T follicular helper cell (primary cell): ENCODE results near the gene GABBR1.
A peak's percentile ranks its signal among the peaks of the same experiment; 100 is the strongest.

ENCODE experiments used
- DNase-seq: peaks from one replicate; pipeline ENCODE4 v3.0.0-alpha.2; 2020; ENCODE audit warnings: low read depth

GABBR1 gene

DNA sequence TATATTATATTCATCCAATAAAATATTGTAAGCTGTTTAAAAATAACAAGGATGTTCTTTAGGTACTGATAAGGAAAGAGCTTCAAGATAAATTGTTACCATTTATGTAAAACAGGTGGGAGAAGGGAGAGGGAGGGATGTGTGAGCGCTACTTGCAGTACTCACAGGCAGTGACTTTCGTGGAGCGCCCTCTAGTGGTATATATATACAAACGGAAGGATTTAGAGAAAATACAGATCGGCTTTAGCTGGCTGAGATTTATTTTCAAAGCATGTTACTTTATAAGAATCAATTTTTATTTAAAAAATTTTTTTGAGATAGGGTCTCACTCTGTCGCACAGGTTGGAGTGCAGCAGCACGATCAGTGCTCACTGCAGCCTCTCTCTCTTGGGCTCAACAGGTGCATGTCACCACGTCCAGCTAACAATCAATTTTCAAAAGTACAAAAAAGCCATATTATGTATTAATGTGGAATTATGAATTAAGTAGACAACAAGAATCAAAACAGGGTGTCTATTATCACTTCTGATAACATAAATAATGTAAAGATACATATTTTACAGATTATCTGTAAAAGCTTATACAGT, 20.6 kb upstream of the GABBR1 start:
- peak; percentile 25 for DNase-seq

DNA sequence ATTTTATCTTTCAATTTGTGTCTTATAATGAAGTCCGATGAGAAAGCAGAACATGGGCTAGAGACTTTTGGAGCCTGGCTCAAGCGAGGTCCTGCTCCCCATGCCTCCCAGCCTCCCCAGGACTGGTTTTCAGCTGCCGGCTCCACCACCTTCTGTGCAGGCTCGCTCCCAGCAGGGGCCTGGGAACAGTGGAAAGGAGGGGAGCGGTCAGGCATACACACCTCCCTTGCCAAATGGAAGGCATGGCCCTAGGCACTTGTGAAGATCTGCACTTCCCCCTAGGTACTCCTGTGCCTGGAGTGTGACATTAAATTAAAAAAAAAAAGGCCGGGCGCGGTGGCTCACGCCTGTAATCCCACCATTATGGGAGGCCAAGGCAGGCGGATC, 19.2 kb upstream of the GABBR1 start:
- no peak for DNase-seq

DNA sequence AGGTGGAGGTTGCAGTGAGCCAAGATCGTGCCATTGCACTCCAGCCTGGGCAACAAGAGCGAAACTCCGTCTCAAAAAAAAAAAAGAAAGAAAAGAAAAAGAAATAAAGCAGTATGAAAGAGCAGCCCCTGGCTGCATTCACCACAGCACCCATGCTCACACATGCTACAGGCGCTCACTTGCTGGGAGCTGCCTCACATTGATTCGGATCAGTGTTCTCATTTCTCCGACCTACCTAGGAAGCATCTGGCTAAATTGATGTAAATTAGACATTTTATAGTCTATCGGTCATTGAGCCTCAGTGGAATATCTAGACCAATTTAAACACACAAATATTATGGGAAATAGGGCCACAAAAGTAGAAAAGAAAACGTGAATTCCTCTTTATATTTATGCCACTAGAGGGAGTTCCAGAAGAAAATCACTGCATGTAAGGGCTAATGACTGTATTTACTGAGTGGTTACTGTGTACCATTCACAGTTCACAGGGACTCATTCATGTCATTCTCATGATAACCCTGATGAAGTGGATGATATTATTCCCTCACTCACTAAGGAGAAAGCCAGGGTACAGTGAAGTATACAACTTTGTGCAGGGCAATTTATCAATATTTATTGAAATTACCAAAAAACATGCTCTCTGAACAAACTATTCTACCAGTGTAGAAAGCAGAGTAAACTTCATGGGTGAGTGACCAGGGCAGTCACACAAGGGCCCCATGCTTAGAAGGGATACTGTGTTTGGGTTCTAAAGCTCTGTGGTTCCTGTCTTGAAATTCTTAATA, 18.6 kb upstream of the GABBR1 start:
- no peak for DNase-seq

DNA sequence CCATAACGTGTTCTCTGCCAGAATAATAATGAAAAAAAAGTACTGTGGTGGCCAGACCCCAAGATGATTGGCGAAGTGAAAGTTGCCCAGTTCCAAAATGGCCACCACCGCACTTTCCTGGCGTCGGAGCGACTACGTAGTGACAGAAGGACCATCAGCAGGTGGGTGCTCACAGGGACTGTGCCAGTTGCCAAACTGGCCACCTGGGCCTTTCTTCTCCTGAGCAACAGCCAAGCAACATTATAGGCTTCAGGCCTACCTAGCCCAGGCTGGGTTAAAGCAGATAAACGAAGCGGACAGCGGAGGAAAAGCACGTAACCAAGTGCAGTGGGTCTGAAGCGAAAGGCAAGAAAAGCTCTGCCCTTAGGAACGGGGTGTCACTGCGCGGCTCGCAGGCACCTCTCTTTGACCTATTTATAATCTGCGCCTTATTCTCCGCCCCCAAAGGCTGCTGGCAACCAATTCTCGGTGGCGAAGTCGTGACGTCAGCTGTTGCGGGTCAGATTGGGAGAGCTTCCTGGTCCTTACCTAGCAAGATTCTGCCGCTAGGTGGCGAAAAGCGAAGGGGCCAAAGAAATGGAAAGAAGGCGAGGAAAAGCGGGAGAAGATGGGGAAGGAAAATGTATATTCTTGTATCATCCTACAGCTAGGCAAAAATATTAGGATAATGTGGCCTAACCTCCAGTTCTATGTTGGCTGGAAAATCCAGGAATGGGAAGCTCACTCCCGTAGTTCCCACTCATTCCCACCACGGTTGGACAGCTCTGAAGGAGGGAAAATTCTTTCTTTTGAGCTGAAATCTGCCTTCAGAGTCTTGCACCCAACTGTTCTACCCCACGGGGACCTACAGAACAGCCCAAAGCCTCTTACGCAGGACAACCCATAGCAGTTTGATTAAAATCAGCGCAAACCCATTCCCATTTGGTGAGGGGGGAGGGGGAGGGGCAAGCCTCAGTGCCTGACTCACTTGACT, 17.0 kb upstream of the GABBR1 start:
- peak; percentile 99 for DNase-seq

DNA sequence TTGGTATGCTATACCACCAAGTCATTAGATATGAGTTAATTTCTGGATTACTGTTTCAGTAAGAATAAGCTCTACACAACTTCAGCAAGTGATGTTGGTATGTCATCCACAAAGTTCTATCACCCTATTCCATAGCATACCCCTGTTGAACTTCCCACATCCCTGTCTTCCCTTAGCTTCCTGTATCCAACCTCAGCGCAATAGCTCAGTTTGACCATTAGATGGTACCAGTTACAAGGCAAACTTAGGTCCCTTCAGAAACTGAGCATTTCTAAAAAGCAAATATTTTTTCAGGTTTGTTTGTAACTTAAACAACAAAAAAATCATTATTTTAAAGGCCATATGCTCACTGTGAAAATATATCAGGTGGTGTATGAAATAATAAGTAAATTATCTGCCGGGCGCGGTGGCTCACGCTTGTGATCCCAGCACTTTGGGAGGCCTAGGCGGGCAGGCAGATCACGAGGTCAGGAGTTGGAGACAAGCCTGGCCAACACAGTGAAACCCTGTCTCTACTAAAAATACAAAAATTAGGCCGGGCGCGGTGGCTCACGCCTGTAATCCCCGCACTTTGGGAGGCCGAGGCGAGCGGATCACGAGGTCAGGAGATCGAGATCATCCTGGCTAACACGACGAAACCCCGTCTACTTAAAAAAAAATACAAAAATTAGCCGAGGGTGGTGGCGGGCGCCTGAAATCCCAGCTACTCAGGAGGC, 15.1 kb upstream of the GABBR1 start:
- no peak for DNase-seq

DNA sequence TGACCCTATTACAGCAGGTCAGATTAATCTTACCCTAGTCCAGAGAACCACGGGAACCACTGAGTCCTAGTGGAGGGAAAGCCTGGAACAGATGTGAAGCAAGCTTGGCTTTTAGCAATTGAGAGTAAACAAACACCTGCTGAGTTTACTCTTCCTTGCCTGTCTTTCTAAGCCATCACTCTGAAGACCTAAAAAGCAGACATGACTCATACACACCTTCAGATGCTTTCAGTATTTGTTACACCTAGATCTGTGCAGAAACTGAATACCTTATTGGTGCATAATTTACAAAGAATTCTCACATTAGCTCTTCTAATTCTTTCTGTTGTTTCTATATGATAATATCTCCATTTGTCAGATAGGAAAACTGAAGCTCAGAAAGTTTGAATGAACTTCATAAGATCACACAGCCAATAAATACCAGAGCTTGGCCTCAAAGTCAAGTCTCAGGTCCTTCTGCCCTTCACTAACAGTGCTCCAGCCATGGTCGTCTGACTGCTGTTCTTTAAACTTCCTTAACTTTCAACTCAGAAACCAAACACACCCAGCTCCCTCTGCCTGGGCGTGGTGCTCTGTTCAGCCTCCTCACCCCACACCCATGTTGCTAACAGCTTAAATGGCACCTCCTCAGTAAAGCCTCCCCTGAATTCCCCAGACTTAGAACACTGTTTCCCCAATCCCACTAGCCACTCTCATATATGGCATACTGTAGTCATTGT, 8.6 kb upstream of the GABBR1 start:
- no peak for DNase-seq

DNA sequence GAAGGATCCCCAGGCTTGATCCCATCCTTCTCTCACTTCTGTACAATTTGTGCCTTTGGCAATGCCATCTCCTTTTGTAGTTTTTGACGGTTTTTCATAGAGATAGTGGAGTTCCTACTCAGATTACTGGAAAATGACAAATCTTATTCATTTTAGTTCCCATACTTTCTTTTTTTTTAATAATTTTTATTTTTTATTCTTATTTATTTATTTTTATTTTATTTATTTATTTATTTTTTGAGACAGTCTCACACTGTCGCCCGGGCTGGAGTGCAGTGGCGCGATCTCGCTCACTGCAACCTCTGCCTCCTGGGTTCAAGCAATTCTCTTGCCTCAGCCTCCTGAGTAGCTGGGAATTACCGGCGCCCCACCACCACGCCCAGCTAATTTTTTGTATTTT, 4.3 kb upstream of the GABBR1 start:
- no peak for DNase-seq

DNA sequence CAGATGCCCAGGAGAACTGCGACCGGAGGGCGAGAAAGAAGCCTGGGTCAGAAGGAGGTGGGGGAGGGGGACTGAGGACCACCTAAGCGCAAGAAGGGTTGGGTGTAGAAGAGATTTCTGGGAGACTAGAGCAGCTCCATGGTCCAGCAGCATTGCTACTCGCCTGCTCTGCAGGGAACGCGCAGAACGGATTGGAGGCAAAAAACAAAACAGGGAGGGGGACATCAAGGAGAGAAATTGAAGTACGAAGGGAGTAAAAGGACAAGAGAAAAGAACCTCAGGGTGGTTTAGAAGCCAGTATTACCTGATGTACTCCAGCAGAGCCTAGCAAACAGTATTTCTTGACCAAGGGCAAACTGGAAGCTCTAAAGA, 537 bp upstream of the GABBR1 start:
- no peak for DNase-seq

DNA sequence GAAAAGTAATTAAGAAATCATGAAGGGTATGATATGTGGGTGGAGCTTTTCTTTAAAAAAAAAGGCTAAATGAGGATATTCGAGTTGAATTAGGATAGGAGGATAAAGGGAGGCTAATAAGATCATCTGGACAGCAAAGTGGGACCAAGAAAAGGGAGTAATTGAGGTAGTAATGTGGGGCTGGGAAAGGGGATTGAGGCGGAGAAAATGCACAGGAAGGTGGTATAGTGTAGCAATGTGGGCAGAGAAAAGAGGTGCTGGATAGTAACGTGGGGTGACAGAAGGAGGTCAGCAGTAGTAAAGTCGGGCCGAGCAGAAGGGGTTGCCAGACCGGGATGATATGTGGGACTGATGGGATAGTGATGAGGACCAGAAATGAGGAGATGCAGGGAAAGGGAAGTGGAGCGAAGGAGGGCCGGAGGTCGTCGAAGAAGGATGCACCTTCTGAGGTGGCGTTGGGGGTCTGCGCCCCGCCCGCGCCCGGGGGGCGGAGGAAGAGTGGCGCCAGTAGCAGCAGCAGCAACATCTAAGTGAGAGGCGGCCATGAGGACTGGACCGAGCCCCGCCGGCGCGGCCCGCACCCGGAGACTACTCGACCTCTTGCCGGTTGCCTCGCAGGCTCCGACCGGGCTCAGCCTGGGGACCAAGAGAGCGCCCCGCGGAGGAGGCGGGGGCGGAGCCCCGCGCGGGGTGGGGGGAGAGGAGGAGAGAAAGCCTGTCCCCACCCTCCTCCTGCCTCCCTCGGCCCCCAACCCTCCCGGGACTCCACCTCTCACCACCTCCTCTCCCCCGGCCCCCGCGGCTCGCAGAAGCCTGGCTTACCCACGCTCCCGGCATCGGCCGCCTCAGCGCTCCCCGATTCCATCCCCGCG, 887 bp downstream of the GABBR1 start:
- DNase-seq: peak; percentile 56

DNA sequence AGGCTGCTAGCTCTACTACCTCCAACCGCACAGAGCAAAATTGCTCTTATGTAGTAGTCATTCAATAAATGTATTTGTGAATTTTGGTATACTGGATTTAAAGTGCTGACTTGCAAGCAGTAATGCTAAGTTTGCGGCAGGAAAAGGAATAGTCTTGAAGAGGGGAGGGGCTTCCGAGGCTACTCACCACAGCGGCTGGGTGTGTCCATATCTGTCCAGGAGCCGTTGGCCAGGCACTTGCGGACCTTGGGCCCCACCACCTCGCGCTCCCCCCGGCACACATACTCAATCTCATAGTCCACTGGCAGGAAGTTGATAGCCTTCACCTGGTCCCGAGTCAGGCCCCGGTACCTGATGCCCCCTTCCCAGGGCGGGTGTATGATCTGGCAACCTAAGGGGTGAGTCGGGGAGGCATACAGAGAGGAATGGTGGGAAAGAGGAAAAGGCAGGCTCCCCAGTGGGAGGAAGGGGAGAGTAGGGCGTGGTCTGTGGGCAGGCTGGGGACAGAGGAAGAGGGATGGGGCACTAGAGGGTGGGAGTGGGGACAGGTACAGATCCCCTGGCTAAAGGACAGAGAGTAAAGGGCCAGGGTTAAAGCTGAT, 1.7 kb downstream of the GABBR1 start:
- DNase-seq: no peak

DNA sequence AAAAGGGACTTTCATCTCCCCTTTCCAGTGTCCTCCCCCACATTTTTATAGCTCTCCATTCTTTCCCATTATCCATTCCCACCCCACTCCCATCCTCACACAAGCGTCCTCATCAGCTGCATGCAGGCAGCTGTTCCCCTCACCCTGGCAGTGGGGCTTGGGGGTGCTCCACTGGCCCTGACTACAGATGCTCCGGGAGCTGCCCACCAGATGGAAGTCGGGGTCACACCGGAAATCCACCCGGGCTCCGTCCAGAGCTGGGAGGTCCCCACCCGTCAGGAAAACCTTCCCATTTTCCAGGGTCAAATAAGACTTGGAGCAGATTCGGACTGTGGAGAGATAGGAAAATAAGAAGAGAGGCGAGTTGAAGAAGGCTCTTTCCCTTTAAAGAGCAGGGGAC, 2.7 kb downstream of the GABBR1 start:
- DNase-seq: no peak

DNA sequence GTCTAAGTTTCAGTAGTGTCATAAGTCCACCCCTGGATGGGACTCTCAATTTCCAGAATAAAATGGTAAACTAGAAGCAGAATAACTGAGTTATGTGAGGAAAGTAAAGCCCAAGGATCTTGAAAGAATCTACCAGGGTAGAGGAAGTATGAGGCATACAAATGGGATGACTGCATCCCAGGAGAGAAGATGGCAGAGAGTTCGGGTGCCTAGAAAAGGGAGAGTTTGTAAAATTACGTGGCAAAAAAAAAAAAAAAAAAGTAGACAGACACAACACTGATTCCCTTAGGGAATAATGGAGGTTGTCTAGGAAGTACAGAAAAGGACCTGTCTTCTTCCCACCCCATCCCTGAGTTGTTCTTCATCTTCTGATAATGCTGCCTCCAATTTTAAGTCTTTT, 3.4 kb downstream of the GABBR1 start:
- no peak for DNase-seq

DNA sequence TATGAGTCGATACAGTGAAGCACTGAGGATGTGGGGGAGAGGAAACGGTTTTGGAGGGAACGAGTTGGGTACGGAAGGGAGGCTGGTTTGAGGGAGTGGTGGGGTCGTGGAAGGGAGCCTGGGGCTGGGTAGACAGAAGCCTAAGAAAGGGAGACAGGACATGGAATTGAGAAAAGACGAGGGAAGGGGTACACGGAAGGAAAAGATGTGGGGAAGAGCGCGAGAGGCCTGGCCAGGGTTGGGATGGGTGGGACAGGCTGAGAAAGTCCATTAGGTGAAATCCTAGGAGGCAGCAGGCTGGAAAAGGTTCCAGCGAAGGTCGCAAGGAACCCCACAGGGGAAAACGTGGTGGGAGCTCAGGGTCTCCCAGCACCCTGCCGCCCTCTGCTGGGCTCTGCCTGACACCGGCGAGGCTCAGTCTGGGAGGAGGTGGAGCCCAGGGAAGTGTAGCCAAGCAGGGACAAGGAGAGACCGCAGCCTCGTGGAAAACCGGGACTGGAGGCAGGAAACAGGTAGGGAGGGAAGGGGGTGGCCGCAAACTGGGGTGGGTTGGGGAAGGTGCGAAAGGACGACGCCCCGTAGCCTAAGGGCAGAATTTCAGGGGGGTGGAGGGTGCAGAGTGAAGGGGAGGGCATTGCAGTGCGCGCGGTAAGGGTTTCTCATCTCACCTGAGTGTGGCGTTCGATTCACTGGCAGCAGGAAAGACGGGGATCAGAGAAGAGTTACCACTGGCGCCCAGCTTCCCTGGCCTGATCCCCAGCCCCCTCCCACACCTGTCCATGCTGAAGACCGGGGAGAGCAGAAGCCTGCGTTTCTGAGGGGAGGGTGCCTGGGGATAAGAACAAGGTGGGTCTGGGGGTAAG, 4.3 kb downstream of the GABBR1 start:
- peak; percentile 43 for DNase-seq

DNA sequence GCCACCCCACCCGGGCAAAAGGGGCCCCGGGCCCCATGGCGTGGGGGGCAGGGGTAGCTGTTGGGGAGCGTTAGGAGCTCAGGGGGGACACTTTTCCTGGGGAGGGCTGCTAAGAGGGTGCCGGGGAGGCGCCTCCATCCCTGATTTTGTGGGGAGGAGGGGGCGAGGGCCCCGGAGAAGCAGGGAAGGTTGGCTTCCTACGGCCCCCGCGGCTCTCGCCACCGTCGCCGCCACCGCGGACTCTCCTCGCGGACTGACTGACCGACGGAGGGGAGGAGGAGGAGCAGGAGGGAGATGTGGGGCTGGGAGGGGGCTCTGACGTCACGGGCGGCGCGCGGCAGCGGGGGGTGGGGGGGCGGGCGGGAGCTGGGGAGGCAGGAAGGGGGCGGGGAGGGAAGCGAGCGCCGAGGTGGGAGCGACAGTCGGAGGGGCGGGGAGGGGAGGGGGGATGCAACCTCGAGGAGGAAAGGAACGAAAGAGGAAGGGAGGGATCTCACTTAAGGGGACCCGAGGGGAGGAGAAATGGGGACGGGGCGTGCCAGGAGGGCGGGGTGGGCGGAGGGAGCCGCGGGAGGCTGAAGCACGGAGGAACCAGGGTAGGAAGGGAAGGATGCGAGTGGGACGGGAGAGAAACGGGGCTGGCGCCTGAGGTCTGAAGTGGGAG, 5.1 kb downstream of the GABBR1 start:
- DNase-seq: peak; percentile 54

DNA sequence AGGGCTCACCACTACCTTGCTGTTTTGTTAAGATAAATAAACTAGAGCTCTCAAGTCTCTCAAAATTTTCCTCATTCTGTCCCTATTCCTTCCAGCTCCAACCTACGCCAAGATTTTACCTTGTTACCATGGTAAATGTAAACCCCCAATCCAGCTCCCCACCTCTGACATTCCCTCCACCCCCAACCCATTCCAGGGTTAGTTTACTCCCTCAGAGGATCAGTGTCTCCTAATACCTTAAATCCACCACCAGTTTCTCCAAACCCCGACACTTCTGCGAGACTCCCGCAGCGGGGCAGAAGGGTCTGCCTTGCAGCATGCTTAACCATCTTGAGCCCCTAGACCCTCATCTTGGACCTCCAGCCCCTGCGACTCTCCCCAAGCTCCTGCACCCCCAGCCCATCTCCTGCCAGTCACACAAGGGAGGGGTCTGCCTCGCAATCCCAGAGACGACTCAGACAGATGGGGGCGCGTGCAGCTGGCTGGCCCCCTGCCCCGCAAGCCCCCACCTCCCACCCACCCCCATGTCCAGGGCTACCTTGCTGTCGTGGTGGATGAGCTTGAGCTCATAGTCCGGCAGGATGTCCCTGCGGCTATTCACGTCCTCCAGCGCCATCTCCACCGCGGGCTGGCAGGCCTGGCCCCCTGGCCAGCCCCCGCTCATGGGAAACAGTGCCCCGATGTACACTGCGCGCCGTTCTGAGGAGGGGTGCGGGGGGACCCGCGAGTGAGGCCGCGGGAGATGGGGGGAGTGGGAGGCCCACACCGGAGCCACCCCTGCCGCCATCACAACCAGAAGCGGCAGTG, 5.8 kb downstream of the GABBR1 start:
- no peak for DNase-seq

DNA sequence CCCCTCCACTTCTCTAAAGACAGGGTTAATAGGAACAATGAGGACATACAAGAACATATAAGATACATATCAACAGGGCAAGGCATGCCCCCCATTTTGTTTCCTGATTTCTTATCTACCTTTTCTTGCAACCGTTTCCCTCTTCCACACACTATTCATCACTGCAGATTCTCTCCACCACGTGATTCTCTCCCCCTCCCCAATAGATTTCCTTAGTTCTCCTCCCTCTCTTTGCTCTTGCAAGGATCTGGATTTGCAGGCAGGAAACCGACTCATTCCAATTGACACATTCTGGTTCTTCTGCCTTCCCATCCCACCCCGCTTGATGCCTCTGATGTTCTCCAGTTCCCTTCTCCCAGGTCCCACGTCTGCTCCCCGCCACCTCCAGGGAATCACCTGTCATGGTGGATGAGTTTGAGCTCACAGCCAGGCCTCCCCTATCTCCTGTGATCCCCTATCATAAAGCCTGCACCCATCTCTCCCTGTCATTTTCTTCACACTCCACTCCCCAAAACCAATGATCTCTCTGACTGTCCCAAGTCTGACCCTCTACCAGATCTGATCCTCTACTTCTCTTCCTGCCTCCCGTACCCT, 7.5 kb downstream of the GABBR1 start:
- no peak for DNase-seq

DNA sequence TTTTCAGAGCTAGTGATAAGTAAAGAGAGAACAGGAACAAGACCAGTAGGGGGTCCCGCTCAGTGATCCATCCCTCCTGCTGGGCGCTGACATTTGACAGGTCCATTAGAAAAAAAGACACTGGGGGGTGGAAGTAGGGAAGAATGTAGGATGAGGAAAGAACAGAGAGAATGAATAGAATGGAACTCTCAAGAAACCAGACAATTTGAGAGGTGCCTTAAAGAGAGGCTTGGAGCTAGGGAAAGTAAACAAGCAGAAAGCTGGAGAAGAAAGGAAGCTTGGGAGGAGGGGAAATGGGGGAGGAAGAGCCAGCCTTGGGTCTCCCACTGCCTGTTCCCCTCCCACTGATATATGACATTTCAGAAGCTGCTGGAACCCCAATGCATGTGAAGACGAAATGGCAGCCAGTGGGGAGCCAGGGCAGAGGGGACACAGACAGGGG, 8.4 kb downstream of the GABBR1 start:
- no peak for DNase-seq
